Activated CD4-positive, alpha-beta T cell treated with anti-CD3 and anti-CD28 coated beads, Interleukin-2, amount 50 U/mL, for 24 hours (primary cell): ENCODE results near the gene DOCK10.
"Not testable (repeated sequence)": the region's sequence is repeated elsewhere in the genome, so short reads cannot be mapped to it uniquely, and the experiment has no call there.

Experiments used
- DNase-seq, 2 donors: peaks; one replicate each; pipeline ENCODE4 v3.0.0-alpha.2; 2020; ENCODE audit warnings: low read depth in 1 of 2, low spot score in 1 of 2

Gene DOCK10

DNA sequence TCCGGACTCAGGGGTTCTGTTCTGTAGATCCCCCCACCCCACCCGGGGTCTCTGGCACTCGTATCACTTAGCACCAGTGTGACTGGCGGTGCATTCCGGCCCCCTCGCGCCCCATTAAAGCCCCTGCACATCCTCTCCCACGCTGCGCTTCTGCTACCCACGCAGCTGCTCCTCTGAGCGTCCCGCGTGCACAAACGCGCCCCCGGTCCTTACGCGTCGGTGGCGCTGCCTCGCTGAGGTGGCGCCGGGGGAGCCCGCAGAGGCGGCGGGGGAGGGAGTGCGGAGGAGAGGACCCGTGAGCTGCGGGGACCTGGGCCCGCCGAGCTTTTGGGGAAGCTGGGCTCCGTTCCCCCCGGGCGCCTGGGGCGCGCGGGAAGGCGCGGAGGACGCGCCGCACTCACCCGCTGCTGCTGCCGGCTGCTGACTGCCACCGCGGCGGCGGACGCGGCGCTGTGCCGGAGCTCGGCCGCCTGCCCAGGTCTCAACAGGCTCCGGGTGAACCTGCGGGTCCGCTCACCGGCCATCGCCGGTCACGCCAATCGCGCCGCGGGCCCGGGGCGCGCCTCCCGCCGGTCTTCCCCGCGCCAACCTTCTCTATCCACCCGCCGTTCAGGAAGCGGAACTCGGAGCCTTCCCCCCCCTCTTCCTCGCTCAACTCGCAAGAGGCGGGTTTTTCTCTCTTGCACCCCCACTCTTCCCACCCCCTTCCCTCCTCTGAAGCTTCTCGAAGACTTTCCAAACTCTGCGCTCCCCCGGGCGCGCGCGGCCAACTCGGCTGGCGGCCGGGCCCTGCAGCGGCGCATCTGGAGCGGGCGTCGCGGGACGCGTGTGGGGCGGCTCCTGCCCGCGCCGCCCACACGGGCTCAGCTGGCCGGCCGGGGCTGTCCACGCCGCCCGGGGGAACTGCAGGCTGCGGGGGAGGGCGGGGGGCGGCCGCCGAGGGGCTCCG, at the start of gene DOCK10:
Gene DOCK10, minus strand, starts transcription at position 618 of the 949 bp plus-strand sequence. Its CDS starts 94 bp downstream, at position 524.
- DNase-seq = peak in 1 of 2 donors; percentile 41

GRCh38 chr2:225091336-225091735, 49.1 kb upstream of the DOCK10 start:
- DNase-seq = no peak

GRCh38 chr2:225090746-225091145, 48.5 kb upstream of the DOCK10 start:
- DNase-seq = no peak

DNA sequence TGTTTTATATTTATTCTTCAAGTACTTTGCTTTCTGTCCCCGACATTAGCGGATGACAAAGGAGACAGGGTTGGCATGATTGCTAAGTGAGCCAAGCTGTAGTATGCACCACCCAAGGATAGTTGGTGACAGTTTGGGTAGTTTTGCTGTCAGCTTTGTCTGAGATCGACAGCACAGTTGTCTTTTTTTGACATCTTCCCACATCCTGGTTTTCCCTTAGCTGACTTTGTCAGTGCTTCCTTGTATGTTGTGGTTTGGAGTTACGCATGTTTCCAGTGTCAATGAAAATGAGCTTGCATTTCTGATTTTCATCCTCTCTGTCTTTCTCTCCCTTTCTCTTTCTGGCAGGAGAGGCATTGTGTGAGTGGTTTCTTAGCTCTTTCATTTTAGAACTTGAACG, 44.6 kb upstream of the DOCK10 start:
- DNase-seq = no peak

GRCh38 chr2:225086439-225086838, 44.2 kb upstream of the DOCK10 start:
- no peak for DNase-seq

DNA sequence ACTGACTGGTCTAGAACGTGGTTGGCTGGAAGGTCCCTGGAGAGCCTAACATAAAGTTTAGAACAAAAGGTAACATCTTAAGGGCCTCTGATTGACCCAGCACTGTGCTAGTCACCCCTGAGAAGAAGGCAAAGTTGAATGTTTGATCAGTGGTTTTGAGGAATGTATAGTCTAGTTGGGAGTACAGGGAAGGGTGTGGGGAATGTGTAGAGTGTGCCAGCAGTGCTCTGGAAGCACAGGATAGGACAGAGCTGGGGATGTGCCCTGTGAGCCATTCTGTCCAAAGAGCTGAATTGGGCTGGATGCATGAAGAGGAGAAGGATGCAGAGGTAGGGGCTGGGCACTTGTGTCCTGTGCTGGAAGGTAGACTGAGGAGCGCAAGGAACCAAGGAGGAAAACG, 41.0 kb upstream of the DOCK10 start:
- DNase-seq = no peak

DNA sequence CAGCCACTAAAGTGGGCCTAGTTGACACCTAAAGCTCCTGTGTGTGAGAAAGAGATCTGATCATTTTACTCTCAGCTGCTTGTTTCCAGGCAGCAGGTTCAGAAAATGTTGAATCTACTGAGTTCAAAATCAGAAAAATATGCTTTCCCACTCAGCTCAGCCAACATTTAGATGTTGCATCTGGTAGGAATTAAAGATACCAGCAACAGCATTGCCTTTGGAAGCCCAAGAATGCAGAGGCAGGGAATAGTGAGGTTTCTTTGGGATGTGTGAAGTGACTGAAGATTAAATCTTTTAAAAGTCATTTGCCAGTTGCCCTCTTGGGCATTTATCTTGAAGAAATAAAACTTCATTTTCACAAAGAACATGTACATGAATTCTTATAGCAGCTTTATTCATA, 33.9 kb upstream of the DOCK10 start:
- no peak for DNase-seq

DNA sequence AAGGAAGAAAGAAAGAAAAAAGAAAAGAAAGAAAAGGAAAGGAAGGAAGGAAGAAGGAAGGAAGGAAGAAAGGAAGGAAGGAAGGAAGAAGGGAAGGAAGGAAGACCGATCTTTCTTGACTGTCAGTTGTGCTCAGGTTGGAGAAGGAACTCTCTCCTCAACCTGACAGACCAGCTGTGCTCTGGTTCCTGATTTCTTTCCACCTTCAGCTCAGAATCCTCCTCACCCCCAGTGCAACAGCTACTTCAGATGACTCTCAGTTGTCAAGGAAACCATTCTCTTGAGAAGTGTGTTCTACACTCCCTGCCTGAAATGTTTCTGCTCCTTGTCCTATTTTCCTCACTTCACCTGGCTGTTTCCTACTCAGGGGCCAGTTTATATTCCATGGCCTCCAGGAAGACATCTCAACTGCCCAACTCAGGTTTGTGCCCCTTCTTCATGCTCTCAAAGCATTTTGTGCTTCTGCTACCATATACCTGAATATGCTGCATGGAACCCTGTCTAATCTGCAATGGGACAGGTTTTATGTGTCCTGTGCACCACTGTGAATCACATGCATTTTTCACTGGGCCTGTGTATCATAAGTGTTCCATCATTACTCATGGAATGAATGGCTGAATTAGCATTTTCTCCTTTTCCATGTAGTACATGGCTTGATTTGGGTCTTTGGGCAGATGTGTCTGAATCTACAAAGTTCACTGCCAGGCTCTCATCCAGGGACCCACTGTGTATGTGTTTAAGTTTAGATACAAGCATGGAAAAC, 32.8 kb upstream of the DOCK10 start:
- no peak for DNase-seq

GRCh38 chr2:225074366-225074765, 32.1 kb upstream of the DOCK10 start:
- no peak for DNase-seq

GRCh38 chr2:225073198-225073597, 30.9 kb upstream of the DOCK10 start:
- DNase-seq = no peak

- no peak for DNase-seq
Observed at GRCh38 chr2:225072444-225072843, 30.2 kb upstream of the DOCK10 start.

- no peak for DNase-seq
Observed at GRCh38 chr2:225070811-225071210, 28.5 kb upstream of the DOCK10 start.

GRCh38 chr2:225069966-225070365, 27.7 kb upstream of the DOCK10 start:
- DNase-seq = no peak

DNA sequence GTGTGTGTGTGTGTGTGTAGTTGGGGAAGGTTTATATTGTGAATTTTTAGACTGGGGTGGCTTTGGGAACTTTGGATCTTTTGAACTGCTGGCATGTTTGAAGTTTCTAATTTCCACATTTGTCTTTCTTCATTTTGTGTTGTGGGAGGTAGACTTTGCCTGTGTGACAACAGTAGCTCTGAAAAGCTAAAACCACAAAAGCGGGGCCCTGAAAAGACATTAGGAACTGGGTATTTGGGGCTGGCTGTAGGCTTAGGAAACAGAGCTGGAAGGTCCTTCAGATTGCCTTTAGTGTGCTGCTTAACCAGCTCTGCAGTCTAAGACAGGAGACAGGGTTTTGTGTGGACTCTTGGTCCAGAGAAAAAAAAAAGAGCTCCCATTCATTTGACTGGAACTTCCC, 27.2 kb upstream of the DOCK10 start:
- no peak for DNase-seq

DNA sequence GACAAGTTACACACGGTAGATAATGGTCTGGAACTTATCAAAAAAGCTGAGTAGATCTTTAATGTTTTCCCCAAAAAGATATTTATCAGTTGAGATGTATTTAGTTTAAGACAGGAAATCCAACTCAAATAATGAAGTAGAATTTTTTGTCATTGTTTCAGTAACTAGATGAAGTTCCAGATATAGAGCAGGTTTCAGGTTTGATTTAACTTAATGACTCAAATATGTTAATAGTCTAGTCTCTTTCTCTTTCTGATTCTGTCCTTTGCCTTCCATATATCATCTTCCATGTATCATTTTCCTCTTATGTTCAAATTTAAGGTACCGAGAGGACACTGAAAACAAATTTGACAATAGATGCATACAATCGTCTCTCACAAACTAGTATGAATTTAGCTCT, 23.6 kb upstream of the DOCK10 start:
- DNase-seq = no peak

DNA sequence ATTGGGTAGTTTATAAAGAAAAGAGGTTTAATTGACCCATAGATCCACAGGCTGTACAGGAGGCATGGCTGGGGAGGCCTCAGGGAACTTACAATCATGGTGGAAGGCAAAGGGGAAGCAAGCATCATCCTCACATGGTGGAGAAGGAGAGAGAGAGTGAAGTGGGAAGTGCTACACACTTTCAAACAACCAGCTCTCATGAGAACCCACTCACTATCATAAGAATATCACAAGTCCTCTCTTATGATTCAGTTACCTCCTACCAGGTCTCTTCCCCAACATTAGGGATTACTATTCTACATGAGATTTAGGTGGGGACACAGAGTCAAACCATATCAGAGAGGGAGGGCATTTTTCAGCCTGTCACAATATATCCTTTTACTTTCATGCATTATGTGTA, 22.7 kb upstream of the DOCK10 start:
- DNase-seq = no peak

GRCh38 chr2:225064362-225064761, 22.1 kb upstream of the DOCK10 start:
- no peak for DNase-seq

DNA sequence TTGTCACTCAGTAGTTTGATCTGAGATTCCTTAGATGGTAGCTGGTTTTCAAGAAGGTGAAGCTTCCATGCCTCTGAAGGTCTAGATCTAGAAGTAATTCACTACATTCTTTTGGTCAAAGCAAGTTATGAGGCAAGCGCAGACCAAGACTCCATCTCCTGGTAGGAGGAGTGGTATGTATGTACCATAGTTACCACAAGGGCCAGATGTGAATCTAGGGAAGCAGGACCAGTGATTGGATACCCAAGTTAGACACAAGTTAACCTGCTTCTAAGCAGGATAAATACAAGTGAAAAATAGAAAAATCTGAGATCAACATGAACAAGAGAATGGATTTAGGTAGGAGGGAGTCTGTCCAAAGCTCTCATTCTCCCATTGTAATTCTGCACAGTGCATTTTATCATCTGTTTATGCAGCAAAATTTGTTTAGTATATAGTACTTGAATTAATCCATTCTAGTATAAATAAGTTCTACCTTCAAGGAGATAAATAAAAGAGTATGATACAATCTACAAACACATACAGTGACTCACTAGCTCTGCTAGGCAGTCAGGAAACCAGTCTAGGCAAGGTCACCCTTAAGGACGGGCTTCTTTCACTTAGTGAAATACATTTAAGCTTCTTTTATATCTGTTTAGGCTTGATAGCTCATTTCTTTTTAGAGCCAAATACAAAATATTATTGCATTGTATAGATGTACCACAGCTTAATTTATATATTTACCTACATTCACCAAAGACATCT, 14.2 kb upstream of the DOCK10 start:
- DNase-seq = no peak

DNA sequence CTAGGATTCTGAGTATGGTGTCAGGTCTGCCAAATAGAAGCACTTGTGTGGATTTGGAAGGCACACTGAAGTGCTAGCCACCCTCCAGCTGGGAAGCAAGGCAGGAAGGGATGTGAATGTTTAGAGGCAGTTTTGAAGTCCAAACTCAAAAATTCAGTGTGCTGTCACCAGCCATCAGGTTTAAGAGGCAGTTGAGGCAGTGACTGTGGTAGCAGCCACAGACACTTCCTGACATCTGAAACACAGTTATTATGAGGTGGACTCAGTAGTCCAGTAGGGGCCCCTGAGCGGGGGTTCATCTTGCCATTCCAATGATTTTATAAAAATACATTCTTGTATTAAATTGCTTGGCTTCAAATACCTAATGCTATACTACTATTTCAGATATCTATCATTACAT, 13.4 kb upstream of the DOCK10 start:
- DNase-seq = no peak

GRCh38 chr2:225052703-225053102, 10.4 kb upstream of the DOCK10 start:
- no peak for DNase-seq

DNA sequence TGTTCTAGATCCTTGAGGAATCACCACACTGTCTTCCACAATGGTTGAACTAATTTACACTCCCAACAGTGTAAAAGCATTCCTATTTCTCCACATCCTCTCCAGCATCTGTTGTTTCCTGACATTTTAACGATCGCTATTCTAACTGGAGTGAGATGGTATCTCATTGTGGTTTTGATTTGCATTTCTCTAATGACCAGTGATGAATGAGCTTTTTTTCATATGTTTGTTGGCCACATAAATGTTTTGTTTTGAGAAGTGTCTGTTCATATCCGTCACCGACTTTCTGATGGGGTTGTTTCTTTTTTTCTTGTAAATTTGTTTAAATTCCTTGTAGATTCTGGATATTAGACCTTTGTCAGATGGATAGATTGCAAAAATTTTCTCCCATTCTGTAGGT, 5.2 kb upstream of the DOCK10 start:
- not testable (repeated sequence) for DNase-seq

- DNase-seq = no peak
Observed at GRCh38 chr2:225042800-225043167, 516 bp upstream of the DOCK10 start.
